NCI-H2196 (cell line): ENCODE results near the gene SPAG16.
A peak's percentile ranks its signal among the peaks of the same experiment; 100 is the strongest.
"Not testable (repeated sequence)": the region's sequence is repeated elsewhere in the genome, so short reads cannot be mapped to it uniquely, and the experiment has no call there.

ENCODE experiments used
- DNase-seq: peaks from one replicate; lab custom pipeline; 2025; ENCODE audit not compliant: unreplicated experiment; lab: John Stamatoyannopoulos, UW

SPAG16 gene

GRCh38 chr2:213995400-213996105 lies 711.3 kb downstream of the SPAG16 start:
- DNase-seq, result no peak

- not testable (repeated sequence) for DNase-seq
These were observed 714.7 kb downstream of the SPAG16 start for GRCh38 chr2:213998976-213999375.

- no peak for DNase-seq
These were observed 720.2 kb downstream of the SPAG16 start for GRCh38 chr2:214004463-214004862.

GRCh38 chr2:214005337-214005736 lies 721.1 kb downstream of the SPAG16 start:
- peak; percentile 52 for DNase-seq

- DNase-seq, result no peak
These were observed 722.3 kb downstream of the SPAG16 start for GRCh38 chr2:214006601-214007000.

- DNase-seq, result no peak
These were observed 727.4 kb downstream of the SPAG16 start for GRCh38 chr2:214011676-214012075.

- no peak for DNase-seq
These were observed 730.4 kb downstream of the SPAG16 start for GRCh38 chr2:214014551-214015220.

- peak; percentile 9 for DNase-seq
These were observed 735.1 kb downstream of the SPAG16 start for GRCh38 chr2:214019229-214019972.

GRCh38 chr2:214019973-214020345 lies 735.7 kb downstream of the SPAG16 start:
- no peak for DNase-seq

GRCh38 chr2:214029190-214029589 lies 744.9 kb downstream of the SPAG16 start:
- DNase-seq, result no peak

GRCh38 chr2:214031566-214031965 lies 747.3 kb downstream of the SPAG16 start:
- DNase-seq, result no peak

- DNase-seq, result no peak
These were observed 750.2 kb downstream of the SPAG16 start for GRCh38 chr2:214034417-214034816.

- no peak for DNase-seq
These were observed 751.0 kb downstream of the SPAG16 start for GRCh38 chr2:214035091-214035852.

- no peak for DNase-seq
These were observed 751.7 kb downstream of the SPAG16 start for GRCh38 chr2:214035921-214036320.

GRCh38 chr2:214038186-214038585 lies 753.9 kb downstream of the SPAG16 start:
- DNase-seq, result no peak

GRCh38 chr2:214050731-214051130 lies 766.5 kb downstream of the SPAG16 start:
- no peak for DNase-seq

GRCh38 chr2:214051585-214051984 lies 767.3 kb downstream of the SPAG16 start:
- DNase-seq, result no peak

- DNase-seq, result no peak
These were observed 768.0 kb downstream of the SPAG16 start for GRCh38 chr2:214052235-214052634.

- DNase-seq, result no peak
These were observed 773.7 kb downstream of the SPAG16 start for GRCh38 chr2:214057986-214058385.

- not testable (repeated sequence) for DNase-seq
These were observed 778.0 kb downstream of the SPAG16 start for GRCh38 chr2:214062279-214062678.

GRCh38 chr2:214064471-214064870 lies 780.2 kb downstream of the SPAG16 start:
- DNase-seq, result no peak
